ENCODE measurements around the gene ZAR1.

GRCh38 chr4:48491514-48492176, 1.6 kb downstream of the ZAR1 start:
- TF ChIP-seq BCL3 (IDR thresholded peaks at IDR 0.05) (no peak), RCOR1 (IDR thresholded peaks at IDR 0.05; ENCODE audit: low read depth, low read length) (no peak), CTCF (IDR thresholded peaks at IDR 0.05) (no peak), PBX3 (IDR thresholded peaks at IDR 0.05) (no peak), RAD21 (conservative IDR thresholded peaks at IDR 0.05 in 1 of 2, IDR thresholded peaks at IDR 0.05 in 1 of 2) (no peak), POLR2A (IDR thresholded peaks at IDR 0.05; ENCODE audit: low read length) (no peak), JUNB (IDR thresholded peaks at IDR 0.05) (no peak), SMC3 (IDR thresholded peaks at IDR 0.05) (no peak), MAX (IDR thresholded peaks at IDR 0.05) (no peak), EP300 (IDR thresholded peaks at IDR 0.05) (no peak), NFE2L2 (conservative IDR thresholded peaks at IDR 0.05; ENCODE audit: low read length) (no peak), POLR2AphosphoS2 (conservative IDR thresholded peaks at IDR 0.05; ENCODE audit: low read length) (no peak), TP53 (CRISPR knock-in tag; IDR thresholded peaks at IDR 0.05) (no peak)
